BLaER1 treated with 17β-estradiol and CSF1 and Interleukin-3, amounts not matched to agents 10 nM and 100 nM (cell line): ENCODE measurements around the gene GFPT1.
A peak's percentile ranks its signal among the peaks of the same experiment; 100 is the strongest.
"Not testable (repeated sequence)": the region's sequence is repeated elsewhere in the genome, so short reads cannot be mapped to it uniquely, and the experiment has no call there.

ENCODE experiments used
- H3K27ac ChIP-seq, 11 experiments: shearing (Covaris generic); formaldehyde crosslinking; 2 replicates each; pipeline ENCODE4 v1.8.1; 2022
- H3K27me3 ChIP-seq, 11 experiments: shearing (Covaris generic); formaldehyde crosslinking; 2 replicates each; pipeline ENCODE4 v1.8.1; 2022
- H3K36me3 ChIP-seq, 11 experiments: shearing (Covaris generic); formaldehyde crosslinking; 2 replicates each; pipeline ENCODE4 v1.8.1; 2022
- H3K4me1 ChIP-seq, 10 experiments: shearing (Covaris generic); formaldehyde crosslinking; 2 replicates each; pipeline ENCODE4 v1.8.1; 2022
- H3K4me2 ChIP-seq, 11 experiments: shearing (Covaris generic); formaldehyde crosslinking; 2 replicates each; pipeline ENCODE4 v1.8.1; 2022
- H3K4me3 ChIP-seq, 10 experiments: shearing (Covaris generic); formaldehyde crosslinking; 2 replicates each; pipeline ENCODE4 v1.8.1; 2022
- H3K9ac ChIP-seq, 11 experiments: shearing (Covaris generic); formaldehyde crosslinking; 2 replicates each; pipeline ENCODE4 v1.8.1; 2022
- H3K9me3 ChIP-seq, 11 experiments: shearing (Covaris generic); formaldehyde crosslinking; replicated peaks in 1 of 11; 2 replicates each; pipeline ENCODE4 v1.8.1; 2022
- H4K20me1 ChIP-seq, 11 experiments: shearing (Covaris generic); formaldehyde crosslinking; 2 replicates each; pipeline ENCODE4 v1.8.1; 2022
- Cebpa-rat ChIP-seq, 11 experiments: shearing (Covaris generic); IDR thresholded peaks; 2 replicates each; pipeline ENCODE4 v1.8.1; 2022

Gene GFPT1

GRCh38 chr2:69386789-69387734 is at the start of gene GFPT1:
Gene GFPT1, minus strand, starts transcription at chr2:69387227. Its CDS starts 156 bp downstream, at chr2:69387071.
- peak within 1 kb of the TSS; percentile 75 to 89 (median 80) for H3K4me3 ChIP-seq
- peaks cover 0 to 36% (median 8%) of the 10 kb centered on the region in 11 experiments; a peak in 10 of 22 replicates for H4K20me1 ChIP-seq
- no peaks in the 10 kb centered on the region for H3K27me3 ChIP-seq
- H3K27ac ChIP-seq = peak within 1 kb of the TSS; percentile 66 to 85 (median 80)
- peaks cover 0 to 11% (median 0%) of the 10 kb centered on the region in 11 experiments; a peak in 7 of 22 replicates for H3K36me3 ChIP-seq
- TF ChIP-seq Cebpa-rat (IDR thresholded peaks at IDR 0.05) = no peak
- peak within 1 kb of the TSS; percentile 85 to 94 (median 91) for H3K4me2 ChIP-seq
- H3K4me1 ChIP-seq = peaks cover 39 to 63% (median 46%) of the 10 kb centered on the region in 10 experiments
- no peaks in the 10 kb centered on the region for H3K9me3 ChIP-seq
- H3K9ac ChIP-seq = peak within 1 kb of the TSS; percentile 77 to 88 (median 85)

- TF ChIP-seq Cebpa-rat (IDR thresholded peaks at IDR 0.05) = no peak
- Histone ChIP-seq H3K4me1 (peaks cover 19 to 32% (median 21%) of the 10 kb centered on the region in 10 experiments), H4K20me1 (no peaks in the 10 kb centered on the region), H3K4me2 (peak overlapping the region; percentile 76 to 89 (median 81)), H3K27me3 (no peaks in the 10 kb centered on the region), H3K27ac (peak overlapping the region; percentile 85 to 94 (median 91)), H3K9me3 (peaks cover 8 to 18% (median 12%) of the 10 kb centered on the region in 11 experiments; a peak in 20 of 22 replicates), H3K9ac (peak overlapping the region; percentile 87 to 96 (median 92)), H3K36me3 (peaks cover 0 to 6% (median 3%) of the 10 kb centered on the region in 11 experiments; a peak in 6 of 22 replicates), H3K4me3 (peak overlapping the region; percentile 64 to 88 (median 80))
These were observed 49.5 kb upstream of the GFPT1 start for GRCh38 chr2:69436596-69436937.

GRCh38 chr2:69434753-69435152 is 47.7 kb upstream of the GFPT1 start:
- Histone ChIP-seq H3K9ac (no peak overlapping the region), H3K27ac (no peak overlapping the region), H3K27me3 (no peaks in the 10 kb centered on the region), H3K4me1 (peaks cover 19 to 32% (median 21%) of the 10 kb centered on the region in 10 experiments), H4K20me1 (0 out of 22 replicates have a peak, but pooled peaks cover 0 to 5% (median 0%) of the 10 kb centered on the region in 11 experiments), H3K4me3 (no peak overlapping the region), H3K4me2 (no peak overlapping the region), H3K36me3 (peaks cover 5 to 24% (median 17%) of the 10 kb centered on the region in 11 experiments; a peak in 20 of 22 replicates), H3K9me3 (peaks cover 6 to 9% (median 8%) of the 10 kb centered on the region in 11 experiments; a peak in 19 of 22 replicates)
- no peak for TF ChIP-seq Cebpa-rat (IDR thresholded peaks at IDR 0.05)

- no peak for TF ChIP-seq Cebpa-rat (IDR thresholded peaks at IDR 0.05)
- Histone ChIP-seq H3K4me2 (no peak overlapping the region), H3K27me3 (no peaks in the 10 kb centered on the region), H3K4me1 (peaks cover 0 to 2% (median 0%) of the 10 kb centered on the region in 10 experiments; a peak in 1 of 20 replicates), H3K9ac (no peak overlapping the region), H3K4me3 (no peak overlapping the region), H3K36me3 (peaks cover 51 to 75% (median 67%) of the 10 kb centered on the region in 11 experiments), H3K9me3 (peaks cover 0 to 13% (median 0%) of the 10 kb centered on the region in 11 experiments; a peak in 4 of 22 replicates), H3K27ac (no peak overlapping the region), H4K20me1 (0 out of 22 replicates have a peak, but pooled peaks cover 0 to 6% (median 0%) of the 10 kb centered on the region in 11 experiments)
These were observed 42.6 kb upstream of the GFPT1 start for GRCh38 chr2:69429491-69430183.

GRCh38 chr2:69428981-69429380 is 42.0 kb upstream of the GFPT1 start:
- Histone ChIP-seq H3K27ac (no peak overlapping the region), H3K9ac (no peak overlapping the region), H3K4me3 (no peak overlapping the region), H3K4me2 (no peak overlapping the region), H4K20me1 (0 out of 22 replicates have a peak, but pooled peaks cover 0 to 6% (median 0%) of the 10 kb centered on the region in 11 experiments), H3K36me3 (peaks cover 51 to 80% (median 68%) of the 10 kb centered on the region in 11 experiments), H3K27me3 (no peaks in the 10 kb centered on the region), H3K4me1 (no peaks in the 10 kb centered on the region; a peak in 1 of 20 replicates), H3K9me3 (peaks cover 0 to 13% (median 0%) of the 10 kb centered on the region in 11 experiments; a peak in 4 of 22 replicates)
- no peak for TF ChIP-seq Cebpa-rat (IDR thresholded peaks at IDR 0.05)

- H3K4me3 ChIP-seq = no peak overlapping the region
- TF ChIP-seq Cebpa-rat (IDR thresholded peaks at IDR 0.05) = no peak
- peaks cover 47 to 96% (median 63%) of the 10 kb centered on the region in 11 experiments for H3K36me3 ChIP-seq
- H3K4me2 ChIP-seq = no peak overlapping the region
- H3K4me1 ChIP-seq = peaks cover 0 to 23% (median 17%) of the 10 kb centered on the region in 10 experiments; a peak in 17 of 20 replicates
- no peak overlapping the region for H3K27ac ChIP-seq
- no peak overlapping the region for H3K9ac ChIP-seq
- no peaks in the 10 kb centered on the region for H3K27me3 ChIP-seq
- H4K20me1 ChIP-seq = no peaks in the 10 kb centered on the region
- peaks cover 0 to 13% (median 0%) of the 10 kb centered on the region in 11 experiments; a peak in 4 of 22 replicates for H3K9me3 ChIP-seq
These were observed 37.4 kb upstream of the GFPT1 start for GRCh38 chr2:69424419-69424818.

- Histone ChIP-seq H4K20me1 (no peaks in the 10 kb centered on the region), H3K4me1 (peaks cover 0 to 23% (median 17%) of the 10 kb centered on the region in 10 experiments; a peak in 17 of 20 replicates), H3K9me3 (peaks cover 0 to 14% (median 0%) of the 10 kb centered on the region in 11 experiments; a peak in 5 of 22 replicates), H3K27me3 (no peaks in the 10 kb centered on the region), H3K4me3 (no peak overlapping the region; a peak in 1 of 20 replicates), H3K36me3 (peaks cover 46 to 94% (median 63%) of the 10 kb centered on the region in 11 experiments), H3K9ac (0 out of 22 replicates have a peak overlapping the region, but pooled peaks of 2 of the 11 experiments have one; percentile 11 to 35), H3K4me2 (peak overlapping the region in 9 of 11 experiments; percentile 8 to 78 (median 59); a peak in 16 of 22 replicates), H3K27ac (peak overlapping the region in 5 of 11 experiments; percentile 19 to 50 (median 35); a peak in 5 of 22 replicates)
- TF ChIP-seq Cebpa-rat (IDR thresholded peaks at IDR 0.05) = no peak
These were observed 35.2 kb upstream of the GFPT1 start for GRCh38 chr2:69422198-69422597.

GRCh38 chr2:69419111-69419510 is 32.1 kb upstream of the GFPT1 start:
- not testable (repeated sequence) for H4K20me1 ChIP-seq, H3K27ac ChIP-seq
- peaks cover 34 to 91% (median 59%) of the 10 kb centered on the region in 11 experiments for H3K36me3 ChIP-seq

More at GRCh38 chr2:69419111-69419510, 32.1 kb upstream of the GFPT1 start:
- not testable (repeated sequence) for H3K9ac ChIP-seq, H3K27me3 ChIP-seq, H3K4me2 ChIP-seq, H3K9me3 ChIP-seq, H3K4me3 ChIP-seq
- peaks cover 0 to 23% (median 17%) of the 10 kb centered on the region in 10 experiments; a peak in 17 of 20 replicates for H3K4me1 ChIP-seq
